KG1 (cell line): ENCODE measurements around the gene GATA1.

ENCODE experiments used
- DNase-seq: peaks from one replicate; lab custom pipeline; 2025; lab: John Stamatoyannopoulos, UW

Gene GATA1

GRCh38 chrX:48786341-48786800, at the start of gene GATA1:
Gene GATA1 (plus strand): TSS chrX:48786590. CDS start chrX:48791110, 4,520 bp downstream.
- DNase-seq = no peak

- DNase-seq = no peak
Observed at GRCh38 chrX:48736878-48737212, 49.5 kb upstream of the GATA1 start.

GRCh38 chrX:48737213-48737938, 49.0 kb upstream of the GATA1 start:
- DNase-seq = peak; percentile 79

GRCh38 chrX:48737940-48738339, 48.5 kb upstream of the GATA1 start:
- no peak for DNase-seq

- DNase-seq = no peak
Observed at GRCh38 chrX:48741834-48742233, 44.6 kb upstream of the GATA1 start.

- no peak for DNase-seq
Observed at GRCh38 chrX:48745222-48745621, 41.2 kb upstream of the GATA1 start.

- DNase-seq = no peak
Observed at GRCh38 chrX:48747415-48748016, 38.9 kb upstream of the GATA1 start.

- DNase-seq = no peak
Observed at GRCh38 chrX:48749182-48749581, 37.2 kb upstream of the GATA1 start.

GRCh38 chrX:48751343-48751742, 35.0 kb upstream of the GATA1 start:
- no peak for DNase-seq

- DNase-seq = no peak
Observed at GRCh38 chrX:48752498-48752897, 33.9 kb upstream of the GATA1 start.

GRCh38 chrX:48753708-48754228, 32.6 kb upstream of the GATA1 start:
- DNase-seq = no peak

GRCh38 chrX:48754238-48754637, 32.2 kb upstream of the GATA1 start:
- DNase-seq = no peak

- DNase-seq = no peak
Observed at GRCh38 chrX:48761674-48762471, 24.5 kb upstream of the GATA1 start, which contains the start of gene GLOD5. Gene GLOD5 (plus strand): TSS chrX:48761747. CDS start chrX:48761791, 44 bp downstream.

GRCh38 chrX:48769230-48769629, 17.2 kb upstream of the GATA1 start:
- no peak for DNase-seq

- DNase-seq = no peak
Observed at GRCh38 chrX:48770296-48770695, 16.1 kb upstream of the GATA1 start.

GRCh38 chrX:48772602-48773001, 13.8 kb upstream of the GATA1 start:
- no peak for DNase-seq

GRCh38 chrX:48776818-48777439, 9.5 kb upstream of the GATA1 start:
- no peak for DNase-seq

GRCh38 chrX:48779399-48779798, 7.0 kb upstream of the GATA1 start:
- DNase-seq = no peak

GRCh38 chrX:48781705-48782104, 4.7 kb upstream of the GATA1 start:
- no peak for DNase-seq

GRCh38 chrX:48782216-48782615, 4.2 kb upstream of the GATA1 start:
- DNase-seq = no peak

- DNase-seq = no peak
Observed at GRCh38 chrX:48782795-48783194, 3.6 kb upstream of the GATA1 start.

- DNase-seq = no peak
Observed at GRCh38 chrX:48784726-48785125, 1.7 kb upstream of the GATA1 start.
